BJ (cell line): ENCODE results near the gene CEP295NL. TPM values are rescaled to one million over a fixed set of nuclear protein-coding genes. Genes with fewer than 3 reads are reported as not detected.

Experiments used
- CTCF ChIA-PET: fragments of 350-600 bp; formaldehyde crosslinking; extraction: SDS; loops from one replicate; lab custom pipeline; 2021; ENCODE audit warnings: antibody characterized with exemption, inconsistent platforms; lab: Yijun Ruan, JAX
- POLR2A ChIA-PET: fragments of 300-600 bp; sonication (Branson Sonifier 250); formaldehyde crosslinking; extraction: SDS; loops from one replicate; lab custom pipeline; 2021; ENCODE audit warnings: antibody characterized with exemption; lab: Charles Lee
- DNase-seq: peaks from one replicate; pipeline ENCODE4 v3.0.0-alpha.2; 2011; ENCODE audit warnings: low read depth
- H3K27me3 ChIP-seq: 2 replicates; pipeline ENCODE4 v1.6.0; 2011; ENCODE audit warnings: low read length; ENCODE audit not compliant: control insufficient read depth, insufficient read depth
- H3K36me3 ChIP-seq: 2 replicates; pipeline ENCODE4 v1.5.1; 2011; ENCODE audit warnings: low read length; ENCODE audit not compliant: control insufficient read depth, insufficient read depth
- H3K4me3 ChIP-seq: 2 replicates; pipeline ENCODE4 v1.5.1; 2011; ENCODE audit warnings: low read depth, mild to moderate bottlenecking, control low read depth, low read length
- CTCF ChIP-seq: IDR thresholded peaks from 2 replicates; pipeline ENCODE4 v1.5.1; 2011; ENCODE audit warnings: low read depth, mild to moderate bottlenecking, control low read depth, inconsistent platforms, low read length, moderate library complexity; ENCODE audit not compliant: insufficient read depth
- polyA plus RNA-seq: library from polyadenylated mRNA; depleted of rRNA; stranded (reverse); fragments of >200 nt; gene quantifications from 2 replicates; pipeline ENCODE4 v1.2.3, GENCODE V29; 2011

CEP295NL gene
- polyA plus RNA-seq, 1 experiment: 0.15 TPM

- Histone ChIP-seq H3K4me3 (no peak overlapping the region), H3K36me3 (no peaks in the 10 kb centered on the region; the same call in 1 of the 2 replicates), H3K27me3 (no peaks in the 10 kb centered on the region)
- ChIA-PET POLR2A (no interaction called here), CTCF (interaction anchor here (1.9 kb wide), 1 partner anchor 27 kb away, joined by 8 read pairs; no protein-coding TSS in a partner anchor)
- TF ChIP-seq CTCF: no peak
- no peak for DNase-seq
Observed at GRCh38 chr17:78944026-78944425, 41.0 kb upstream of the CEP295NL start.

GRCh38 chr17:78940708-78941107 is 37.7 kb upstream of the CEP295NL start:
- Histone ChIP-seq H3K4me3 (no peak overlapping the region), H3K36me3 (no peaks in the 10 kb centered on the region; the same call in 1 of the 2 replicates), H3K27me3 (no peaks in the 10 kb centered on the region)
- no peak for TF ChIP-seq CTCF
- ChIA-PET CTCF (interaction anchor here (1.9 kb wide), 1 partner anchor 30 kb away, joined by 8 read pairs; no protein-coding TSS in a partner anchor), POLR2A (no interaction called here)
- DNase-seq: no peak

- H3K27me3 ChIP-seq: no peaks in the 10 kb centered on the region
- no peak overlapping the region for H3K4me3 ChIP-seq
- no peaks in the 10 kb centered on the region; the same call in 1 of the 2 replicates for H3K36me3 ChIP-seq
- POLR2A ChIA-PET: interaction anchor here (0.6 kb wide), 1 partner anchor 23 kb away, joined by 6 read pairs; no protein-coding TSS in a partner anchor
- CTCF ChIA-PET: interaction anchor here (1.9 kb wide), 1 partner anchor 31 kb away, joined by 8 read pairs; no protein-coding TSS in a partner anchor
- no peak for DNase-seq
- TF ChIP-seq CTCF: no peak
Observed at GRCh38 chr17:78940258-78940657, 37.3 kb upstream of the CEP295NL start.

- no peak for TF ChIP-seq CTCF
- ChIA-PET CTCF (interaction anchor here (1.9 to 3.9 kb wide), 2 partner anchors 32 kb away, joined by 8 to 15 read pairs; no protein-coding TSS in a partner anchor), POLR2A (interaction anchor here (0.6 kb wide), 1 partner anchor 22 kb away, joined by 6 read pairs; no protein-coding TSS in a partner anchor)
- H3K36me3 ChIP-seq: no peaks in the 10 kb centered on the region; the same call in 1 of the 2 replicates
- DNase-seq: no peak
- H3K27me3 ChIP-seq: no peaks in the 10 kb centered on the region
- H3K4me3 ChIP-seq: no peak overlapping the region
Observed at GRCh38 chr17:78939615-78940014, 36.6 kb upstream of the CEP295NL start.

GRCh38 chr17:78937561-78937960 is 34.6 kb upstream of the CEP295NL start:
- Histone ChIP-seq H3K36me3 (no peaks in the 10 kb centered on the region; the same call in 1 of the 2 replicates), H3K4me3 (no peak overlapping the region), H3K27me3 (no peaks in the 10 kb centered on the region)
- ChIA-PET POLR2A (no interaction called here), CTCF (interaction anchor here (3.9 kb wide), 1 partner anchor 34 kb away, joined by 15 read pairs; no protein-coding TSS in a partner anchor)
- DNase-seq: no peak
- no peak for TF ChIP-seq CTCF
